ENCODE results near the gene WDR36. TPM values are rescaled to one million over a fixed set of nuclear protein-coding genes. Genes with fewer than 3 reads are reported as not detected.

The WDR36 gene
- total and polyA plus RNA-seq, 9 of the 15 experiments (the other 6 are each of a cell fraction or from before 2014, with no cell fraction given) = 25.7 to 68.0 (median 41.5) TPM

GRCh38 chr5:111092062-111092853 is at the start of gene WDR36 (continued):
- peak; percentile 94 for TF ChIP-seq CBFB (CRISPR knock-in tag; IDR thresholded peaks at IDR 0.05)
- peak; percentile 21; the same call in 1 of the 2 replicates for TF ChIP-seq ZBTB7A (IDR thresholded peaks at IDR 0.05; ENCODE audit: borderline replicate concordance, control insufficient read depth, low read depth, low read length)
- no peak for TF ChIP-seq ZNF263 (CRISPR knock-in tag; IDR thresholded peaks at IDR 0.05; ENCODE audit: borderline replicate concordance)
- TF ChIP-seq CBX2 (IDR thresholded peaks at IDR 0.05; ENCODE audit: insufficient read depth, low read length, poor library complexity, severe bottlenecking) = no peak
- no peak for TF ChIP-seq ZNF277 (CRISPR knock-in tag; IDR thresholded peaks at IDR 0.05; ENCODE audit: borderline replicate concordance)
- no peak for TF ChIP-seq ZNF586 (CRISPR knock-in tag; conservative IDR thresholded peaks at IDR 0.05)
- no peak for TF ChIP-seq HNRNPUL1 (IDR thresholded peaks at IDR 0.05; ENCODE audit: low read length)
- TF ChIP-seq ZBTB2 (IDR thresholded peaks at IDR 0.05) = peak; percentile 28; the same call in 1 of the 2 replicates
- TF ChIP-seq AFF1 (IDR thresholded peaks at IDR 0.05; ENCODE audit: low read depth in 1 of 2, partially characterized antibody in 2 of 2) = peak in 1 of 2 experiments; percentile 53
- TF ChIP-seq STAT5B (CRISPR knock-in tag; IDR thresholded peaks at IDR 0.05) = no peak
- no peak for TF ChIP-seq ZNF518B (CRISPR knock-in tag; IDR thresholded peaks at IDR 0.05)
- TF ChIP-seq POLR2AphosphoS2 (IDR thresholded peaks at IDR 0.05; ENCODE audit: low read length) = no peak
- no peak; the same call in 1 of the 2 replicates for TF ChIP-seq FOXM1 (IDR thresholded peaks at IDR 0.05; ENCODE audit: low read depth)
- peak; percentile 89 for TF ChIP-seq FOXM1 (CRISPR knock-in tag; IDR thresholded peaks at IDR 0.05; ENCODE audit: low read depth)
- 0 out of 2 replicates have a peak, but pooled peaks have one; percentile 76 for TF ChIP-seq TCF7 (IDR thresholded peaks at IDR 0.05; ENCODE audit: borderline replicate concordance)
